ENCODE measurements around the gene SIGLEC5.

- TF ChIP-seq POLR2AphosphoS5 (IDR thresholded peaks at IDR 0.05): no peak
- no peak for TF ChIP-seq CTCF (IDR thresholded peaks at IDR 0.05 in 8 of 11, conservative IDR thresholded peaks at IDR 0.05 in 3 of 11)
- TF ChIP-seq POLR2A (IDR thresholded peaks at IDR 0.05): no peak
Measured at GRCh38 chr19:51572410-51572809, 57.8 kb downstream of the SIGLEC5 start.

Measured in spleen (tissue), 7 donors.